HG03342 (cell line): ENCODE measurements around the gene KCNC4.

Source experiments
- ATAC-seq: cut with Tn5 transposase; IDR thresholded peaks from one replicate; pipeline ENCODE4 v1.9.1; 2021; ENCODE audit warnings: mild to moderate bottlenecking, moderate library complexity; ENCODE audit not compliant: unreplicated experiment

The KCNC4 gene

DNA sequence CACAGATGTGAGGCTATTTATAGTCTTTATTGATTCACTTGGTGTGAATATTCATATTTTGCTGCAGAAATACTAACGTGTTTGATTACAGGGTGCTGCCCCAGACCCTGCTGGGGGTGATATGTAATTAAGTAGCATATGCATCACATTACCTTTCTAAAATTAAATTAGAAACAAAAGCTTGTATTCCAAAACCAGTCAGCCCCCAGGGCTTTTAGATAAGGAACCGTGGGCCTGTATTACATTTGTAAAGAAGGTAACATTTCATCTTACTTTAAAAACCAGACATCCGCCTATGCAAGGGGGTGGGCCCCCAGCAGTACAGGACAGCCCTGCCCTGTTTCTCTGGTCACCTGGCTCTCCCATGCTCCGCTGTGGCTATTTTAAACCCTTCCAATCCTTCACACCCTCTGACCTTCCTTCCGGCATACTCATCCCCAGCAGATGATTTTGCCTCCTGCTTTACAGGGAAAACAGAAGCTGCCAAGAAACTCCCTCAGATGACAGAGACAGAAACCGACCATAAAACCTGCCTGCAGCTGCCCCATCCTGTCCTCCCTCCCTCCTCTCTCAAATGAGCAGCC, 22.0 kb upstream of the KCNC4 start:
- ATAC-seq = no peak

DNA sequence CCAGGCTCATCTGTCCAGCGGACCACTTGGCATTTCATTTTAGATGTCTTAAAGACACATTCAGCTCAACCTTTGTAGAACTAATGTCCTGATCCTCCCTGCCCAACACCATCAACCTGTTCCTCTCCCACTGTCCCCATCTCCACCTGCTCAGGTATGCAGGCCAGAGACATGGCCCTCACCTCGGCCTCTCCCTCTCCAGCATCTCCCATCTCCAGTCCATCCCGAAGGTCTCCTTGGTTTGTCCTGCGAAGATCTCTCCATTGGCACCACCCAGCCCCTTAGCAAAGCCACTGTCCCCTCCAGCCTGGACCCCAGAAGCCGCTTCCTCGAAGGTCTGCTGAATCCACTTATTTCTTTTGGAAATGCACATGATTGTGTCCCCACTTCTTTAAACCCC, 20.9 kb upstream of the KCNC4 start:
- no peak for ATAC-seq

DNA sequence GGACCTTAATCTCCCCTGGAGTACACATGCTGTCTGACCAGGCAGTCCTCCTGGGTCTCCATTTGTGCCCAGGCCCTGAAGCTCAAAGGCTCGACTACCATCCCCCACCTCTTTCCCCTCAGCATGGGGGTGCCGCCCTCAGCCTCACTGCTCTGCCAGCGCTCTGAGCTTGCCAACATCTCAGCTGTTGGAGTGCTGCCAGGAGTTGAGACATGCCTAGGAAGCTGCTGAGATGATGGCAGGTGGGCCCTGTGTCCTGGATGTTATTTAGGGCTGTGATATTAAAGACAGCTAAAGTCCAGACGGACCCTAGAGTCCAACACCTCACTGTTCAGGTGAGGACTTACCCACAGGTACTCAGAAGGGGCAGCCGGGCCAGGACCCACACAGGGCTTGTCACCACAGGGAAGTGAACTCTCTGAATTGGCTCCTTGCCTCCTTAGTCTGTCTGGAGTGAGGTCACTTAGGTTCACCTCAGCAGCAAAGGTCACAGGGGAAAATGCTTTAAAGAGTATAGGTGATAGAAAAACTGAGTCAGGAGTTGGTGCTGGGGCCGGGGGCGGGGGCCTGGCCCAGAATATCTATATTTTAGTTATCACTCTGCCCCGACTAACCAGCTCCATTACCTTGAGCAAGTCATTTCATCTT, 19.7 kb upstream of the KCNC4 start:
- no peak for ATAC-seq

DNA sequence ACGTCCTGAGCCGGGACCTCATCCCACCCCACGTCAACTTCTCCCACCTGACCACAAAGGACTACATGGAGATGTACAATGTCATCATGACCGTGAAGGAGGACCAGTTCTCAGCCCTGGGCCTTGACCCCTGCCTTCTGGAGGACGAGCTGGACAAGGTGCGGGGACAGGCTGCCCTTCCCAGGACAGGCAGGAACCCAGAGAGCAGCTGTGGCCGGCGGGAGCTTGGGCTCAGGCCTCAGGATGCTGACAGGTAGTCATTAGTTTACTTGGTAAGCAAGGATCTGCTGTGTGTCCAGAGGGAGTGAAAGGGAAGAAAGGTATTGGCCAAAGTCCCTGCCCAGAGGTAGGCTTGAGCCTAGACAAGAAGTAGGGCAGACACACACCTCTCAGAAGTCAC, 17.6 kb upstream of the KCNC4 start:
- ATAC-seq = no peak

DNA sequence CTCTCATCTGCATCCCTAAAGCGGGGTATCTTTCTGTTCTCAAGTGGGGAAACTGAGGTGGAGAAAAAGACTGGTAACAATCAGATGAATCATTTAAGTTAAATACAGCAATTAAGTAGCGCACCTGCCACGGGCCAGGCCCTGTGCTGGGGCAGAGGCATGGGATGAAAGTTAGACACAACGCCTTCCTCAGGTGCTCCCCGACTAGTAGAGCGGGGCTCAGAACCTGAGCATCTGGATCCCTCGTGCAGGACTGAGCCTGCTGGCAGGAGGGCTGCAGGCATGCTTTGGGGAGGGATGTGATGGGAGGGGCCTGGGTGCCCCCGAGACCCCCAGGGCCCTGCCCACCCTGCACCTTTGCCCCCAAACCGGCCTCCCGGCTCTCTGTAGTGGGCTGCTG, 14.9 kb upstream of the KCNC4 start:
- ATAC-seq = no peak

DNA sequence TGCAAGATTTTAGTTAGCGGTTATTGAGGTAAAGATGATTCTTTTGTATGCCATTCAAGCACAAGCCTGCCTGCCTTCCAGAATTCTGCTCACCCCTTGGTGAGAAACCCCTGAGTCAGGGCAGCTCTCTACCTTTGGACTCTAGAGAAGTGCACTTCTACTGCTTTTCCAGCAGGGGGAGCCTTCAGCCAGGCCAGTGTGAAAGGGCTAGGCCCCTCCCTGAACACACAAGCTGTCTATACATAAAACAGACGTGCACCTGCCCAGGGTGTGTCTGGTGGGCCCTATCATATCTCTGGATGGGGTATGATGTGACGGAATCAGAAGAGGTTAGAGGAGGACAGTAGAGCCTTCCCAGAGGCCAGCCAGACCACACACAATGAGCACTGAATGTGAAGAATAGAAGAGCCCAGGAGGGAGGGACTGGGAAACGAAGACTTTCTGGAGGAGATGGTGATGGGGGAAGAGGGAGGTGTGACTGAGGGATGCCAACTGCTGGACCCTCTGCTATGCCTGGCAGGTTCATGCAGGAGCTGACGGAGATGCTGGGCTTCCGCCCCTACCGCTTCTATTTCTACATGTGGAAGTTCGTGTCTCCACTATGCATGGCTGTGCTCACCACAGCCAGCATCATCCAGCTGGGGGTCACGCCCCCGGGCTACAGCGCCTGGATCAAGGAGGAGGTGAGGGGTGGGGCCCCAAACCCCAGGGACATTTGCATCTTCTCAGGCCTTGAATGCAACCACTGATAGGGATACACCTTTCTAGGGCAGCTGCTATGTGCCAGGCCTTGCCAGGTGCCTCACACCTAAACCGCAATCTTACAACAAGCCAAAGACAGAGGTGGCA, 13.0 kb upstream of the KCNC4 start:
- ATAC-seq = peak; percentile 70

DNA sequence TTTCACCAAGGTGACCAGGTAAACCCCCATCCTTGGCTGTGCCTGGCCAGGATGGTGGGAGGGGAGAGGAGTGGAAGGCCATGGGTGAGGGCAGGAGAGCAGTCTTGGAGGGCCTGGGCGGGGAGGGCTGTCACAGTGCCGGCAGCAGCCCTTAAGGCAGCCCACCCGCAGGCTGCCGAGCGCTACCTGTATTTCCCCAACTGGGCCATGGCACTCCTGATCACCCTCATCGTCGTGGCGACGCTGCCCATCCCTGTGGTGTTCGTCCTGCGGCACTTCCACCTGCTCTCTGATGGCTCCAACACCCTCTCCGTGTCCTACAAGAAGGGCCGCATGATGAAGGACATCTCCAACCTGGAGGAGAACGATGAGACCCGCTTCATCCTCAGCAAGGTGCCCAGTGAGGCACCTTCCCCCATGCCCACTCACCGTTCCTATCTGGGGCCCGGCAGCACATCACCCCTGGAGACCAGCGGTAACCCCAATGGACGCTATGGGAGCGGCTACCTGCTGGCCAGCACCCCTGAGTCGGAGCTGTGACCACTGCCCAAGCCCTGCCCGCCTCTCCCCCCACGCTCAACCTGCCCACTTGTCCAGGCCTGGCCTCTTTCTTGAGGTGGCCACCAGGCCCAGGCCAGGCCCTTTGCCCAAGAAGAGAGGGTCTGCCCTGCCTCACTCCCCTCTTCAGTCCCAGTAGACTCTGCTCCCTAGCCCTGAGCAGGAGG, 12.0 kb upstream of the KCNC4 start:
- ATAC-seq = no peak

DNA sequence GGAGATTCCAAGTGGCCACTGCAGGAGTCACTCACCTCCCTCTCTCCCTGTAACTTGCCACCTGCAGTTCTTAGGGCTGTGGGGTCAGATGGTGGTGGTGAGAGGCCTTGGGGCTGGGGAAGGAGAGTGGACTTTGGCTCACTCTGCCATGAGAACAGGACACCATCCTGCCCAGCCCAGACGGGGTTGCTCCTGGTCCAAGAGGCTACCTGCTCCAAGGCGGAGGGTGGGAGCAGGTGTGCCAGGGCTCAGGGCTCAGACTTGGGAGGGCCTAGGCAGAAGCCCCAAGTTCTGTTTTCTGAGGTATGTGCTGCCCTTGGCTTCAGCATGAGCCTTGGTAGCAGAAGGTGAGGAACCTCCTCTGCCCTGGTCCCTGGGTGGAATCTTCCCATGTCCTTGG, 11.4 kb upstream of the KCNC4 start:
- no peak for ATAC-seq

DNA sequence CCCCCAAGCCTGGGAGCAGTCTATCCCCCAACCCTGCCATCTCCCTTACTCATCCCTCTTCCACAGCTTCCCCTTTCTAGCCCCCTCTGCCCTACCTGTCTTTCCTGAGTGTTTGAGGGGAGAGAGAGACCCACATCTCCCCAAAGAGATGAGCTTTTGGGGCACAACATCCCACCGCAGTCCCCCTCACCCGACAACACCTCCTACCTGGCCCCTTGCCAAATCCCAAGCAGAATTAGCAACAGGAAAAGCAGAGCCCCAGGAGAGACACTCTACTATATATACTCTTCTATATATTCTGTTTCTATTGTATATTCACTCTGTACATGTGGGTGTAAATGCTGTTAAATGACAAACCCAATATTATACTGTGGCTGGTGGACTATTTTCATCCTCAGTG, 9.9 kb upstream of the KCNC4 start:
- ATAC-seq = no peak

DNA sequence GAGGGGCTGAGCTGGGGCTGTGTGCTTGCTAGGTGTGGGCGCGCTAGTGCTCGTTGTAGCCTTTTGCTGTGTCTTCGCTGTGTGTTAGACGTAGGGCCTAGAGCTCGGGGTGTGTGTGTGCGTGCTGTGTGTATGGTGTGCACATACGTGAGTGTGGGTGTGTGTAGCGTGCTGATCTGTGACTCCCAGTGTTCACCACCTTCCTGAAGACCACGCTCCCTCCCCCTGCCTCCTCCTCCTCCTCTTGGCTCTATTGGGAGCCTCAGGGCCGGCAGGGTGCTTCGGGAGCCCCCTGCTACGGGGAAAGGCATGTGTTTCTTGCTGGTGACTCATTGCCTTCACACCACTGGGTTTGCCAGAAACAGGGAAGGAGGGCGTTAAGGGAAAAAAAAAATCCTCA, 9.4 kb upstream of the KCNC4 start:
- ATAC-seq = no peak

DNA sequence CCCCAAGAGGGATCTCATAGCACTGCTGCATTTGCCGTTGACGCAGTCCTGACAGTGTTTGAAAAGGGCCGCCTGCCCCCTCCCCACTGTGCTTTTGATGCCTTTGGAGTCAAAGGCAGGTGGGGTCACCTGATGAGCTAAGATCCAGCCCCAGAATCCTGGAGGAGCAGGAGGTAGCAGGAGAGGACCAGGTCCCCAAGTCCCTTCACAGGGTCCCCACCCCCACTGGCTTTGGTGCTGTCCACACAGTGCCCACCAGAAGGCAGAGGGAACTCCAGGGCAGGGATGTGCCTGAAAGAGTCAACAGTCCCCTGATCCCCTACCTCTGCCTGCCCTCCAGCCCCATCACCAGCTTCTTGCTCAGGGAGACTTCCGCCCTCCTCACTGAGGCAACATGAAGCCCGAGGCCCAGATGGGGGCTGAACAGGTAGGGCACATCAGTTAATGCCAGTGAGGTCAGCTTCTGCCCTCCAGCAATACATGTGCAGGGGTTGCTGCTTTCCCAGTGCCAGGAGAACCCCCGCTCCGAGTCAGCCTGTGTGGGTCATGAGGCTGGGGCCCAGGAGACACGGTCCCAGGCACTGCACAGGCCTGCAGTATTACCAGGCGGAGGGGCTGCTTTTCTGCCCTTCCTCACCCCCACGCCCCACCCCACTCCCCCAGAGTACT, 8.8 kb upstream of the KCNC4 start:
- ATAC-seq = no peak

DNA sequence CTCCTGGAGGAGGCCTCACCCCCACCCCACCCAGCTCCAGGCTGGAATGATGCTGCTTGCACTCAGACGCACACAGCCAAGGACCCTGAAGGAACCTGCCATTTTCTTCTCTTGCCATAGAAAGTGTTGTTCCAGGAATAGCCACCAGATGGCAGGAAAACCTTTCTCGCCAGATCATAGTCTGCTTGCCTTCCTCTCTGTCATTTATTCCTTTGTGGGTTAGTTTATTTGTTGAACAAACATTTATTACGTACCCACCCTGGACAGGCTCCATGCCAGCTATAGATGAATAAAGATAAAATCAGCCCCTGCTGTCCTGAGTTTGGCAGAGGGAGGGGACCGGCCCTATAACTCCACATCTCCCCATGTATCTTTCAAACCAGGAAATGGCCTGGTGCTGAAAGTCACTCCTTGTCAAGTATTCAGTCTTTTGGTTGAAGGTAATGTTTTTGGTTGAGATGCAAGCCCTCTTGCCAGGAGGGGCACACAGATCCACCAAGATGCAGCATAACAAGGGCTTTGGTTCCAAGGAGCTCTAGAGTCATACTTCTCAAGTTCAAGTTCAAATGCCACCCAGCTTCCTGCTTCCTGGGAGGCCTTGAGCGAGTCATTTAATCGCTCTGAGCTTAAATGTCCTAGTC, 7.0 kb upstream of the KCNC4 start:
- no peak for ATAC-seq

DNA sequence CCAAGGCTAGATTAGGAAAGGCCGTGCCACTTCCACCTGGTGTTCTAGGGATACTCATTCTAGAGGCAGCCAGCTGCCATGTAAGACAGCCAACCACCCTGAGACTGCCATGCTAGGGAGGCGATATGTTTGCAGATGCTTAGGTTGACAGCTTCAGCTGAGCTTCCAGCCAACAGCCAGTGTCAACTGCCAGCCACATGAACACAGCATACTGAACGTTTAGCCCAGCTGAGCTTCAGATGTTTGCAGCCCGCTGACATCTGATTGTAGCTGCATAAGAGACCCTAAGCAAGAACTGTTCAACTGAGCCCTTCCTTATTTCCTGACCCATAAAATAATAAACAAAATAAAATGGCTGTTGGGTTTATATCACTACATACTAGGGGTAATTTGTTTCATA, 5.0 kb upstream of the KCNC4 start:
- ATAC-seq = no peak

DNA sequence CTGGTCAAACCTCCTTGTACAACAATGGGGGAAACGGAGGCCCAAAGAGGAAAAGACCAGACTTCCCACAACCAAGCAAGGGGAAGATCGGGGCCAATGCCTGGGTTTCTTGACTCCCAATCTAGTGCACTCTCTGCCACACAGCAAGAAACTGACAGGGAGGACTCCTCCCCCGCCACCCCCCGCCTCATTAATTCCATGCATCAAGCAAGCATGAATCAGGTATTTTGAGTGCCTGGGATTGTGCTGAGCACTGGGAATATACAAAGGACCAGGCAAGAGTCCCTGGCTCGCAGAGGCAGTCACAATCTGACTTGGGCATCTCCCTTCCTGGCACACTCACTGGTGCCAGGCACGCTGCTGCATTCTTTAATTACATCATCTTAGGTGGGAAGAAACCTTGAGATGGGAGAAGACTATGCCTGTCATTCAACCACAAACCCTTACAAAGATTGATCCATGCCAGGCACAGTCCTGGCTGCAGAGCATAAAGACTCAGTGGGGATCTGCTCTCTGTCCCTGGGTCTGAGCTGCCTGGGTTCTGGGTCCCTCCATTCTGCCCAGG, 4.4 kb upstream of the KCNC4 start:
- no peak for ATAC-seq

DNA sequence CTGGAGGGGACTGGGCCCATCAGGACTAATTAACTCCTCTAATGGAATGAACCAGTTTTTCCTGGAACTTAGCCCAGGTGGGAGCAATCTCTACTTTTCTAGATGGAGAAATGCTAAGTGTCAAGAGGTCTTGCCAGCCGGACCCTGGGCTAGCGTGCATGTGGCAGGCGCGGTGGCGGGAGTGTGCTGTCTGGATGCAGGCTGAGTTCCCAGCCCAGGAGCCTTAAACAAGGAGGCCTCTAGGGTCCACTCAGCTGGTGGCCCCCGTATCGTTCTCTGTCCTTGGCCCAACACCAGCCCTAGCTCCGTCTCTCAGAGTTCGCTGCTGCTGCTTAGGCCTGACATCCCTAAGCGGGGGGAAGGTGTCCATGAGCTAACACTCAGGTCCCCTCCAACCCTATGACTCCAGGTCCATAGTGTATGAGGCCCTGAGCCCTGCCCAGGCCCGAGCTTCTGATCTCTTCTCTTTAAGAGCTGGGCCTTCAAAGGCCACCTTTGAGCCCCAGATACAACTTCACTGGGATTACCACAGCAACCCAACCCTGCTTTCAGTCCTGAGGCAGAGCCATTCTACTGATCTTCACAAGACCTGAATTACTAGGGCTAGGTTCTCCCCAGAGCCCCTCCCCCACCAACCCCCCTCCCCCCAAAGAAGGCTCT, 3.7 kb upstream of the KCNC4 start:
- ATAC-seq = no peak

DNA sequence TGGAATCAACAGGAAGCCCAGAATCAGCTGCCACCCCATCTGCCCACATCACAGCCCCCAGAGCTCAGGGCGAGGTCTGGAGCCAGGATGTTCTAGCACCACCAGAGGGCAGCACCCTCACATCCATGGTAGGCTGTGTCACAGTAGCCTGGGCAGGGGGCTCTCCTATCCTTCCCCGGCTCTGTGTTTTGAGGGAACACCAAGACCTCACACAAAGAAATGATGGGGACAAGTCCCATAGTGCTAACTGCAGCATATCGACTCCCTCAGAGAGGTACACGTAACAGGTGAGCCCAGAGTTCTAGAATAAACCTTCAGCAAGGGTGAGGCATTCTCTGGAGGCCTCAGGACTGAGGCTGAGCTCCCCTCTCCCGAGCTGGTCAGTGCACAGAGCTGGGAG, 2.3 kb upstream of the KCNC4 start:
- ATAC-seq = no peak

DNA sequence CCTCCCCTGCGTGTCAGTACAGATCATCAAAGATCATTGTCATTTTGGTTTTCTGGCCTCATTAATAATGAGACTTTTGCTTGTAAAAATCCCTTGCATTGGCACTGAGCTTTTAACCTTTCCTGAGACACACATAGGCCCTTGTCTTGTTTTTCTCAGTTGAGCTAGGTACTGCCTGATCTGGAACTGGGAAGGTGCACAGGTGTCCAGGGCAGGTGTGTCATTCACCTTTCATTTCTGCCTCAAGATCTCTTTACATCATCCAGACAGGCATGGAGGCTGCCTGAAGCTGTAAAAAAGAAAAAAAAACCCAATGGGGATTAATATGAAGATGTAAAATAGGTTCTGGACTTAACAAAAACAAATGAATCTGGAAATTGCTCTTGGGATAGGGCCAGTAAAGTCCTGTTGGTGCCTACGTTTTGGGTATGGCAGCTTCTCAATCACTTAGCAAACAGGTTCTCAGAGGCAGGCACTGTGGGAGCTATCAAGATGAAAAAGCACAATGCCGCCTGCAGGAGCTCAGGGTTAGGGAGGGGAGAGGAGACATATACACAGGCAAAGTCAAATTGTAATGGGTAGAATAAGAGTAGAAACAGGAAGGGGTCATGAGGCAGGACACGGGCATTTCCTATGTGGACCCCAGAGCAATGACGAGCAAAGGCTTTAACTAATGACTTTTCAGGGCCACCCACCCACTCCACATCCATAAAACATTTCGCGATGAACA, 1.0 kb upstream of the KCNC4 start:
- ATAC-seq = no peak

DNA sequence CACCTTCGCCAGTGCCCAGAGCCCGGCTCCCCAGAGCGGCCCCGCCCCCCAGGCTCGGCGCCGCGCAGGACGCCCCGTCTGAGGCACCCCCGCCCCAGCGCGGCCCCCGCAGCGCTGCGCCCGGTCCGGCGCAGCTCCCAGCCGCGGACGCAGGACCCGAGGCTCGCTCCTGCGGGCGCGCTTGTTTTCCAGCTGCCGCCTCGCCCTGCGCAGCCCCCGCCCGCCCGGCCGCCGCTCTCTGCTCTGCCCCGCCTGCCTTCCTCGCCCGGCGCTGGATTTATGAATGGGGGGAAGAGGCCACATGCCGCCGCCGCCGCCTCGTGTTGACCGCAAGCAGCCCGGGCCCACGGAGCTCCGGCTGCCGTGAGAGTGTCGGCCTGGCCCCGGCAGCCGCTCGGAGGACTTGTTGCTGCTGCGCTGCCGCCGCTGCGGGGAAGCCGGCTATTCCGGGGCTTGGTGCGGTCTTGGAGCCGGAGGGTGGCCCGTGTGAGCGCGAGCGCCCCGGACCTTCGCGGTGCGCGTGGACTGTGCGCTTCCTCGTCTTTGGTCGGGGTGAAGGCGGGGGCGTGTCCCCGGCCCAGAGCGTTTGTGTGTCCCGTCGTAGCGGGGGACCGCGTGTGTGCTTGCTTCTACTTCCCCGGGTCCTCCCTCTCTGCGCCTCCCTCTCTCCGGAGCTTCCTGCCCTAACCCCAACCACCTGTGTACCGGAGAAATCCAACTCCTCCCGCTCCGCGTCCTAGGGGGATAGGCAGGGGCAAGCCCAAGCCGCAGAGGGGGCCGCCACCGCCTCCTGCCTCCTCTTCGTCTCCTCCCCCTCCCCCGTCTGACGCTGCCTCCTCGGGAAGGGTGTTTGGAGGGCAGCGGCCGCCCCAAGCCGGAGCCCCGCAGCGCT, 736 bp downstream of the KCNC4 start:
- ATAC-seq = peak; percentile 16
